Subcutaneous adipose tissue (tissue), 4 donors: Measurements from ENCODE around the gene SLC36A3. TPM values are rescaled to one million over a fixed set of nuclear protein-coding genes. Genes with fewer than 3 reads are reported as not detected.

ENCODE experiments used
- CTCF ChIP-seq: fragments of 450-650 bp; IDR thresholded peaks from one replicate; pipeline ENCODE4 v1.5.1; 2016; ENCODE audit warnings: low read depth, mild to moderate bottlenecking, control low read depth, antibody characterized with exemption, moderate library complexity
- total RNA-seq, 4 donors: library from RNA; depleted of rRNA; stranded (reverse); fragments of >200 nt; gene quantifications; one replicate each; pipeline ENCODE4 v1.1.0, GENCODE V29; 2016

The SLC36A3 gene
- total RNA-seq, 4 donors from 2014 or later: not detected

- no peak for TF ChIP-seq CTCF
Measured at GRCh38 chr5:151259931-151260330, 43.6 kb downstream of the SLC36A3 start.

DNA sequence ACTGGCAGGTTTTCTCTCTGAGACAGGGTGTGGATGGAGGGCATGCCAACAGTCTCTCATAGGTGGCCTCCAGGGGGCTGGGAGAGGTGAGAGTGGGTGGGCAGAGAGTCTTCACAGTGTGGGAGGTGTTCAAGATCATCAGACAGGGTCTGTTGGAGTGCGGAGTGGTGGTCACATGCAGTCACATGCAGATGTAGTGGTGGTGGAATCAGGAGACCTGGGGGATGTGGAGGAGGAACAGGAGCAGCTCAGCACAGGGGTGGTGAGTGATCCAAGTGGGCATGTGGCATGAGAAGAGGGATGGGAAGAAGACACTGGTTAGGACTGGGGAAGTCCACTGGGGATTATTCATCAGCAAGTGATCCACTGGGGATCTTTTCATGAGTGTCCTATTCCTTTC lies 44.8 kb downstream of the SLC36A3 start:
- no peak for TF ChIP-seq CTCF

- no peak for TF ChIP-seq CTCF
Measured at GRCh38 chr5:151258201-151258611, 45.4 kb downstream of the SLC36A3 start.

- TF ChIP-seq CTCF: no peak
Measured at GRCh38 chr5:151257731-151258181, 45.8 kb downstream of the SLC36A3 start.

DNA sequence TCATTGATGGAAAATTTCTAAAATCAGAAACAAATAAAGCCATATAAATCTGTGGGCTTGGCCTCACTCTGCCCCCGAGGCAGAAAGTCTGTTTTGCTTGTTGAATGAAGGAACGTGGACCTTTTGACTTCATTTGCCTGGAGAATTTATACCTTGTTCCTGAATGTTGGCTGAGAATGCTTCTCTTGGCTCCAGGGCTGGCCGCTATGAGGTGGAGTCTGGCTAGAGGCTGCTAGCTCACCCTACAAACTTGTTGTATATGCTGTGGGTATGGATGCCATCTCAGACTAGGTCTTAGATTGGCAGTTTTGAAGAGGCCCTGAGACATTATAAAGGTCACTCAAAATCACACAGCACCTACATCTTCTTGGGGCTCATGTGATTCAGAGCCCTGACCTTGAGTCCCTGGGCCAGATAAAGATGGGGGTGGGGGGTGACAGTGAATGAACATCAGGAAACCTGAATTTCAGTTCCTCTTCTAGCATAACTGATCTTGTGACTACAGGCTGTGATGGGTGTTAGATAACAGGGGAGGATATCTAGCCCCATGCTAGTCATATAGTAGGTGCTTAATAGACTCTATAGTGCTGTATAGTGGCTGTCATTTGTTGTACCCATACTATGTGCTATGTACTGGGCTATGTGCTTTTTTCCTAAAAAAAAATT lies 47.8 kb downstream of the SLC36A3 start:
- TF ChIP-seq CTCF: no peak

GRCh38 chr5:151254556-151254955 lies 49.0 kb downstream of the SLC36A3 start:
- TF ChIP-seq CTCF: no peak

- TF ChIP-seq CTCF: no peak
Measured at GRCh38 chr5:151253605-151253950, 50.0 kb downstream of the SLC36A3 start.
